ENCODE measurements around the gene TSKS.

TSKS gene

DNA sequence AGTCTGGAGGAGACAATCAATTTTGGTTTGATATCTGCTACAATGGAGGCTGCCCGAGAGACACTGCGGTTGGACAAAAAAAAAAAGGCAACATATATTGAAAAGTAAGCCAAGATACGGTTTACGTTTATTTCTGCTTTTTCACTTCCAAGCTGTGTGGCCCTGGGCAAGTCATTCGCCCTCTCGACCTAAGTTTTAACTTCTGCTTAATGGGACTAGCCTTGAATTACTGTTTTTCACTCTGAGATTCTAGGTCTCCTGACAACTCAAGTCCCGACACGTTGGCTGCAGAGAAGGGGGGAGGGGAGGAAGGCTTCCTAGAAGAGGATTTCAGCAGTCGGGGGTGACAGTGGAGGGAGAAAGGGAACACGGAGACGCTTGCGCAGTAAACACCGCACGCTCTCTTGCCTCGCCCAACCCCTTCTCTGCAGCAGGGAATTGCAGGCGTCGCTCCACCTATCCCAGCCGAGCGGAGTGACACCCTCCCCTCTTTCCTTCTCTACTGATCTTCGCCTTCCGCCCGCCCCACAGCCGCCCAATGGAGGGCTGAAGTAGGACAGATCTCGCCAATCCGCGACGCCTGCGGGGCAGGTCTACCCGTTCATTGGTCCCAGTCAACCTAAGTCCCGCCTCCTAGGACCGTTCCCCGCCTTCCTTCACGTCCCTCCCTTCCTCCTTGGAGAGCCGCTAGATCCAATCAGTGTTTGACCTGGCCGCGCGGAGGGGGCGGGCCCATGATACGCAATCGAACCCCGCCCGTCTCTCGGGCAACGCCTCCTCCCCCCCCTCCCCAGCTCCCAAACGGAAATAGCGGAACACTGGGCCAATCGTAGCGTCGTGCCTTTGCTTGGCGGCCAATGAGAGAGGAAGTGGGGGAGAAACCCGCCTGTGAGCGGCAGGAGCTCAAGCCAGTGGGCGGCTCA is 3.2 kb upstream of the TSKS start:
- Histone ChIP-seq H3K4me3 (ENCODE audit: low read length) (peak overlapping the region; percentile 83), H3K79me2 (ENCODE audit: low read length) (peaks cover 30% of the 10 kb centered on the region), H2AFZ (ENCODE audit: low read depth, low read length) (peak overlapping the region; percentile 80)

GRCh38 chr19:49764341-49764740 is 1.2 kb upstream of the TSKS start:
- Histone ChIP-seq H3K27me3 (ENCODE audit: low read depth, low read length) (no peaks in the 10 kb centered on the region), H3K9ac (ENCODE audit: low read length) (no peak overlapping the region), H3K79me2 (ENCODE audit: low read length) (peaks cover 20% of the 10 kb centered on the region), H2AFZ (ENCODE audit: low read depth, low read length) (no peak overlapping the region), H3K9me3 (ENCODE audit: insufficient read depth, low read length) (no peaks in the 10 kb centered on the region), H4K20me1 (ENCODE audit: insufficient read depth, low read length) (peaks cover 2% of the 10 kb centered on the region; the same call in 1 of the 2 replicates), H3K4me2 (ENCODE audit: low read length) (no peak overlapping the region), H3K4me1 (ENCODE audit: low read length) (peaks cover 14% of the 10 kb centered on the region), H3K27ac (ENCODE audit: low read length) (no peak overlapping the region), H3K36me3 (replicated peaks; ENCODE audit: low read depth, low read length) (no peaks in the 10 kb centered on the region), H3K4me3 (ENCODE audit: low read length) (no peak overlapping the region)
- no peak for TF ChIP-seq CTCF (IDR thresholded peaks at IDR 0.05; ENCODE audit: low read depth, low read length)
- no peak for TF ChIP-seq EZH2phosphoT487 (IDR thresholded peaks at IDR 0.05; ENCODE audit: low read depth)

More for the DNA sequence above, 3.2 kb upstream of the TSKS start:
- Histone ChIP-seq H3K4me2 (ENCODE audit: low read length) (peak overlapping the region; percentile 86), H3K36me3 (replicated peaks; ENCODE audit: low read depth, low read length) (no peaks in the 10 kb centered on the region), H3K27me3 (ENCODE audit: low read depth, low read length) (no peaks in the 10 kb centered on the region), H3K27ac (ENCODE audit: low read length) (peak overlapping the region; percentile 77), H3K9ac (ENCODE audit: low read length) (peak overlapping the region; percentile 82), H3K9me3 (ENCODE audit: insufficient read depth, low read length) (no peaks in the 10 kb centered on the region), H3K4me1 (ENCODE audit: low read length) (peaks cover 14% of the 10 kb centered on the region), H4K20me1 (ENCODE audit: insufficient read depth, low read length) (peaks cover 2% of the 10 kb centered on the region; the same call in 1 of the 2 replicates)
- TF ChIP-seq EZH2phosphoT487 (IDR thresholded peaks at IDR 0.05; ENCODE audit: low read depth) (no peak), CTCF (IDR thresholded peaks at IDR 0.05; ENCODE audit: low read depth, low read length) (no peak)

DNA sequence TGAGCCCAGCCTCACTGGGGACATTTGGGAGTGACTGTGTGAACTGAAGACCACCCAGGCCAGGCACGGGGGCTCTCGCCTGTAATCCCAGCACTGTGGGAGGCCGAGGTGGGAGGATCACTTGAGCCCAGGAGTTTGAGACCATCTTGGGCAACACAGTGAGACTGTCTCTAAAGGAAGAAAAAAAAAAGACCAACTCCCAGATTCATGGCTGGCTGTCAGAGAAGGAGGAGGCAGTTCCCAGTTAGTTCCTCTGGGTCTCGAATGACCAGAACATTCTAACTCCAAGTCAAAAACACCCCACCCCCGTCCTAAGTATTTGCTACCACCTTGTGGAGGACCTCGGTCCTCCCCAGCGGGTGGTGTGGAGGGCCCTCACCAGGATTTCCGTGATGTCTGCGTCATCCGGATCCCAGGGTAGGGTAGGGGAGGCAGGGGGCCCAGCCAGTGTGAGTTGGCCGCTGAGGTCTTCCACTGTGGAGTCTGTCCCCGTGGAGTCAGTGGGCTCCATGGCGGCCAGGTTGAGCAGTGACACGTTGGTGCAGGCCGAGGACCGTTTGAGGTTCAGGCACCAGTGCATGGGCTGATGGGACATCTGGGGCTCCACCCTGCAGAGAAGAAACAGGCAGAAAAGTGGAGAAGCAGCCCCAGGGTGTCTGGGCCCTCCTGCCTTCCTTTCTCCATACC is 1.3 kb downstream of the TSKS start:
- Histone ChIP-seq H3K4me2 (ENCODE audit: low read length) (no peak overlapping the region), H4K20me1 (ENCODE audit: insufficient read depth, low read length) (no peaks in the 10 kb centered on the region), H3K27me3 (ENCODE audit: low read depth, low read length) (no peaks in the 10 kb centered on the region), H3K4me1 (ENCODE audit: low read length) (peaks cover 7% of the 10 kb centered on the region), H3K27ac (ENCODE audit: low read length) (no peak overlapping the region), H3K36me3 (replicated peaks; ENCODE audit: low read depth, low read length) (no peaks in the 10 kb centered on the region), H3K9ac (ENCODE audit: low read length) (no peak overlapping the region), H3K4me3 (ENCODE audit: low read length) (no peak overlapping the region), H2AFZ (ENCODE audit: low read depth, low read length) (no peak overlapping the region), H3K79me2 (ENCODE audit: low read length) (no peaks in the 10 kb centered on the region), H3K9me3 (ENCODE audit: insufficient read depth, low read length) (no peaks in the 10 kb centered on the region)
- TF ChIP-seq CTCF (IDR thresholded peaks at IDR 0.05; ENCODE audit: low read depth, low read length), result peak; percentile 36
- no peak for TF ChIP-seq EZH2phosphoT487 (IDR thresholded peaks at IDR 0.05; ENCODE audit: low read depth)

DNA sequence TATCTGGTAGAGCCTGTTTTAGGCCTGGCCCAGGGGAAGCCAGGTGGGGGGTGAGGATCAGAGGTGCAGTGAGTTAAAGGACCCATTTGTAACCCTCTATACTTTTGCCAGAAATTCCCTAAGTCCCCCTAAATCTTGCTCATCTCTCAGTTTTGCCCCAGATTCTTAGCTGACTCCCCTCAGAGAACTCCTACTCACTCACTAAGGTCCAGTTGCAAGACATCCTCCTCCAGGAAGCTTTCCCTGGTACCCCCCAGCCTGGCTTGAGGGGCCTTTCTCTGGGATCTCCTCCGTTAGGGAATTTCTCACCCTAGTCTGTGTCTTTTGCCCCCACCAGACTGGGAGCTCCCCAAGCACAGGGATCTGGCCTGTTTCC is 1.9 kb downstream of the TSKS start:
- Histone ChIP-seq H3K27ac (ENCODE audit: low read length) (no peak overlapping the region), H3K79me2 (ENCODE audit: low read length) (no peaks in the 10 kb centered on the region), H4K20me1 (ENCODE audit: insufficient read depth, low read length) (no peaks in the 10 kb centered on the region), H3K4me3 (ENCODE audit: low read length) (no peak overlapping the region), H3K4me2 (ENCODE audit: low read length) (no peak overlapping the region), H3K36me3 (replicated peaks; ENCODE audit: low read depth, low read length) (no peaks in the 10 kb centered on the region), H3K9ac (ENCODE audit: low read length) (no peak overlapping the region), H2AFZ (ENCODE audit: low read depth, low read length) (no peak overlapping the region), H3K27me3 (ENCODE audit: low read depth, low read length) (no peaks in the 10 kb centered on the region), H3K4me1 (ENCODE audit: low read length) (peaks cover 7% of the 10 kb centered on the region), H3K9me3 (ENCODE audit: insufficient read depth, low read length) (no peaks in the 10 kb centered on the region; the same call in 1 of the 2 replicates)
- TF ChIP-seq CTCF (IDR thresholded peaks at IDR 0.05; ENCODE audit: low read depth, low read length) (no peak), EZH2phosphoT487 (IDR thresholded peaks at IDR 0.05; ENCODE audit: low read depth) (no peak)

Data from OCI-LY3 (cell line).